Liver (tissue), 9 donors: Measurements from ENCODE around the gene OXTR. TPM values are rescaled to one million over a fixed set of nuclear protein-coding genes. Genes with fewer than 3 reads are reported as not detected.

ENCODE experiments used
- DNase-seq: peaks from one replicate; pipeline ENCODE4 v3.0.0-alpha.2; 2017; ENCODE audit warnings: low spot score
- H3K27ac ChIP-seq, 2 donors: one replicate each; pipeline ENCODE4 v1.7.0; 2013; ENCODE audit warnings: inconsistent platforms in 2 of 2, low read length in 2 of 2, control low read depth in 1 of 2, low read depth in 1 of 2, mild to moderate bottlenecking in 1 of 2
- H3K27me3 ChIP-seq, 4 donors: one replicate each; pipeline versions ENCODE4 v1.6.1 to v1.7.0; 2013; ENCODE audit warnings: low read length in 3 of 4, inconsistent platforms in 1 of 4, mild to moderate bottlenecking in 1 of 4, moderate library complexity in 1 of 4; ENCODE audit not compliant: control insufficient read depth in 4 of 4, insufficient read depth in 4 of 4
- H3K36me3 ChIP-seq, 4 donors: one replicate each; pipeline versions ENCODE4 v1.6.1 to v1.7.0; 2013; ENCODE audit warnings: low read length in 3 of 4, mild to moderate bottlenecking in 3 of 4, low read depth in 1 of 4, moderate library complexity in 1 of 4; ENCODE audit not compliant: control insufficient read depth in 4 of 4, insufficient read depth in 3 of 4
- H3K4me1 ChIP-seq, 4 donors: one replicate each; pipeline versions ENCODE4 v1.6.1 to v1.7.0; 2013; ENCODE audit warnings: low read length in 3 of 4, mild to moderate bottlenecking in 3 of 4, moderate library complexity in 1 of 4; ENCODE audit not compliant: control insufficient read depth in 4 of 4, insufficient read depth in 4 of 4
- H3K4me3 ChIP-seq, 3 donors: one replicate each; pipeline versions ENCODE4 v1.6.1 to v1.7.0; 2013; ENCODE audit warnings: low read length in 3 of 3, control low read depth in 1 of 3, low read depth in 1 of 3, mild to moderate bottlenecking in 1 of 3
- H3K9ac ChIP-seq, 2 donors: one replicate each; pipeline ENCODE4 v1.7.0; 2013; ENCODE audit warnings: low read length in 2 of 2, mild to moderate bottlenecking in 2 of 2, moderate library complexity in 2 of 2, control low read depth in 1 of 2, low read depth in 1 of 2
- H3K9me3 ChIP-seq, 4 donors: one replicate each; pipeline versions ENCODE4 v1.6.1 to v1.7.0; 2013; ENCODE audit warnings: low read length in 3 of 4; ENCODE audit not compliant: control insufficient read depth in 4 of 4
- ATF3 ChIP-seq: IDR thresholded peaks from 2 replicates; pipeline ENCODE4 v1.6.1; 2016; ENCODE audit warnings: antibody characterized with exemption
- CTCF ChIP-seq: fragments of 150-350 bp; IDR thresholded peaks from 2 replicates; pipeline ENCODE4 v1.5.1; 2017; ENCODE audit warnings: improper control_type of control experiment, low read depth, low read length; ENCODE audit not compliant: missing input control
- EGR1 ChIP-seq, 2 donors: IDR thresholded peaks; 2 replicates each; pipeline ENCODE4 v1.6.1; 2016 to 2018; ENCODE audit warnings: antibody characterized with exemption in 2 of 2, low read depth in 2 of 2
- FOXA1 ChIP-seq: IDR thresholded peaks from 2 replicates; pipeline ENCODE4 v1.6.1; 2016; ENCODE audit warnings: antibody characterized with exemption
- FOXA2 ChIP-seq: IDR thresholded peaks from 2 replicates; pipeline ENCODE4 v1.6.1; 2016; ENCODE audit warnings: antibody characterized with exemption
- GABPA ChIP-seq, 2 donors: IDR thresholded peaks in 1 of 2; conservative IDR thresholded peaks in 1 of 2; 2 replicates each; pipeline ENCODE4 v1.6.1; 2016; ENCODE audit warnings: antibody characterized with exemption in 2 of 2, mild to moderate bottlenecking in 1 of 2, moderate library complexity in 1 of 2
- HNF4A ChIP-seq, 2 donors: conservative IDR thresholded peaks; 2 replicates each; pipeline ENCODE4 v1.6.1; 2016; ENCODE audit warnings: antibody characterized with exemption in 2 of 2, mild to moderate bottlenecking in 2 of 2
- HNF4G ChIP-seq: IDR thresholded peaks from 2 replicates; pipeline ENCODE4 v1.6.1; 2016; ENCODE audit warnings: antibody characterized with exemption
- JUND ChIP-seq, 2 donors: IDR thresholded peaks; 2 replicates each; pipeline ENCODE4 v1.6.1; 2016; ENCODE audit warnings: antibody characterized with exemption in 2 of 2
- MAX ChIP-seq: IDR thresholded peaks from 2 replicates; pipeline ENCODE4 v1.6.1; 2016; ENCODE audit warnings: antibody characterized with exemption
- NR2F2 ChIP-seq: IDR thresholded peaks from 2 replicates; pipeline ENCODE4 v1.6.1; 2016; ENCODE audit warnings: antibody characterized with exemption
- RAD21 ChIP-seq, 2 donors: IDR thresholded peaks; 2 replicates each; pipeline ENCODE4 v1.6.1; 2016; ENCODE audit warnings: antibody characterized with exemption in 2 of 2, mild to moderate bottlenecking in 2 of 2
- REST ChIP-seq: IDR thresholded peaks from 2 replicates; pipeline ENCODE4 v1.6.1; 2016; ENCODE audit warnings: antibody characterized with exemption, mild to moderate bottlenecking
- RXRA ChIP-seq, 2 donors: IDR thresholded peaks; 2 replicates each; pipeline ENCODE4 v1.6.1; 2017 to 2018; ENCODE audit warnings: antibody characterized with exemption in 2 of 2, mild to moderate bottlenecking in 1 of 2
- SP1 ChIP-seq: IDR thresholded peaks from 2 replicates; pipeline ENCODE4 v1.6.1; 2018; ENCODE audit warnings: antibody characterized with exemption, mild to moderate bottlenecking
- TAF1 ChIP-seq: conservative IDR thresholded peaks from 2 replicates; pipeline ENCODE4 v1.6.1; 2016; ENCODE audit warnings: antibody characterized with exemption, mild to moderate bottlenecking
- YY1 ChIP-seq: IDR thresholded peaks from 2 replicates; pipeline ENCODE4 v1.6.1; 2016; ENCODE audit warnings: antibody characterized with exemption, mild to moderate bottlenecking
- ZBTB33 ChIP-seq: IDR thresholded peaks from 2 replicates; pipeline ENCODE4 v1.6.1; 2016; ENCODE audit warnings: antibody characterized with exemption
- WGBS: extraction: QIAGEN DNeasy Blood & Tissue Kit; methylation state at CpG from one replicate; pipeline ENCODE4 v1.1.7; 2013; 5-methylcytosine and 5-hydroxymethylcytosine counted together
- polyA plus RNA-seq, 2 donors: library from polyadenylated mRNA; stranded (reverse) in 1 of 2; unstranded in 1 of 2; fragments of 200-250 nt in 1 of 2; fragments of >200 nt in 1 of 2; fragmentation: Nextera tagmentation in 1 of 2; extraction: Ambion mirVana in 1 of 2; gene quantifications; one replicate each; pipeline versions ENCODE4 v1.2.1 to v1.2.3, GENCODE V29; 2013 to 2015
- total RNA-seq, 2 donors: library from RNA; depleted of rRNA; stranded (reverse); fragments of >200 nt; gene quantifications; one replicate each; pipeline ENCODE4 v1.2.3, GENCODE V29; 2014
- donor health status: healthy.
- donor health status: healthy.
- donor health status: healthy.
- donor health status: healthy.
- donor health status: healthy.

Gene OXTR
- total and polyA plus RNA-seq, 4 donors, result 0.05 to 0.28 (median 0.08) TPM; not detected in 1

- Histone ChIP-seq H3K27me3 (no peaks in the 10 kb centered on the region), H3K9ac (no peak overlapping the region), H3K9me3 (peaks cover 0 to 4% (median 0%) of the 10 kb centered on the region in 4 donors), H3K36me3 (no peaks in the 10 kb centered on the region), H3K4me3 (no peak overlapping the region), H3K4me1 (no peaks in the 10 kb centered on the region), H3K27ac (no peak overlapping the region)
- no peak for DNase-seq
- TF ChIP-seq CTCF (no peak), JUND (IDR thresholded peaks at IDR 0.05) (no peak), ZBTB33 (no peak), HNF4G (no peak), NR2F2 (no peak), EGR1 (IDR thresholded peaks at IDR 0.05; ENCODE audit: low read depth in 2 of 2) (no peak), RAD21 (IDR thresholded peaks at IDR 0.05) (no peak), HNF4A (conservative IDR thresholded peaks at IDR 0.05) (no peak), RXRA (IDR thresholded peaks at IDR 0.05) (no peak), GABPA (IDR thresholded peaks at IDR 0.05 in 1 of 2, conservative IDR thresholded peaks at IDR 0.05 in 1 of 2) (no peak), TAF1 (no peak), FOXA2 (no peak), ATF3 (no peak), FOXA1 (no peak)
- WGBS, result 91% methylated on average over 3 of the region's 3 CpGs
Observed at GRCh38 chr3:8794247-8794646, 24.8 kb upstream of the OXTR start.

GRCh38 chr3:8793242-8793641, 23.8 kb upstream of the OXTR start:
- H3K9ac ChIP-seq, result no peak overlapping the region
- no peak overlapping the region for H3K27ac ChIP-seq
- no peak overlapping the region for H3K4me3 ChIP-seq
- peaks cover 0 to 5% (median 0%) of the 10 kb centered on the region in 4 donors for H3K9me3 ChIP-seq
- WGBS, result 94% methylated on average over 7 of the region's 7 CpGs
- H3K27me3 ChIP-seq, result no peaks in the 10 kb centered on the region
- no peak for DNase-seq
- no peaks in the 10 kb centered on the region for H3K36me3 ChIP-seq
- no peaks in the 10 kb centered on the region for H3K4me1 ChIP-seq
- TF ChIP-seq FOXA1, result no peak
- no peak for TF ChIP-seq ZBTB33
- TF ChIP-seq YY1, result no peak
- TF ChIP-seq FOXA2, result no peak
- no peak for TF ChIP-seq REST
- TF ChIP-seq ATF3, result no peak
- no peak for TF ChIP-seq TAF1
- TF ChIP-seq EGR1 (IDR thresholded peaks at IDR 0.05; ENCODE audit: low read depth in 2 of 2), result no peak
- no peak for TF ChIP-seq JUND (IDR thresholded peaks at IDR 0.05)
- TF ChIP-seq HNF4G, result no peak
- no peak for TF ChIP-seq NR2F2
- TF ChIP-seq HNF4A (conservative IDR thresholded peaks at IDR 0.05), result no peak
- no peak for TF ChIP-seq CTCF
- no peak for TF ChIP-seq GABPA (IDR thresholded peaks at IDR 0.05 in 1 of 2, conservative IDR thresholded peaks at IDR 0.05 in 1 of 2)
- no peak for TF ChIP-seq MAX
- TF ChIP-seq SP1, result no peak
